NCI-H524 (cell line): ENCODE measurements around the gene GPR61.
A peak's percentile ranks its signal among the peaks of the same experiment; 100 is the strongest.

Source experiments
- DNase-seq, 2 experiments: peaks; one replicate each; lab custom pipeline; 2025; lab: John Stamatoyannopoulos, UW

Gene GPR61

GRCh38 chr1:109508873-109509175 is 30.8 kb upstream of the GPR61 start:
- DNase-seq, result no peak

- peak; percentile 27 to 61 for DNase-seq
Observed at GRCh38 chr1:109509176-109510134, 30.2 kb upstream of the GPR61 start, which contains the start of gene AMIGO1. Gene AMIGO1, minus strand, starts transcription at chr1:109509727. Its CDS starts 815 bp downstream, at chr1:109508912.

- no peak for DNase-seq
Observed at GRCh38 chr1:109513110-109513710, 26.5 kb upstream of the GPR61 start.

GRCh38 chr1:109514846-109515245 is 24.8 kb upstream of the GPR61 start:
- DNase-seq, result no peak

- DNase-seq, result no peak
Observed at GRCh38 chr1:109516872-109517271, 22.8 kb upstream of the GPR61 start.

- DNase-seq, result no peak
Observed at GRCh38 chr1:109517337-109517736, 22.3 kb upstream of the GPR61 start.

GRCh38 chr1:109521002-109521951 is 18.4 kb upstream of the GPR61 start:
- DNase-seq, result no peak

- no peak for DNase-seq
Observed at GRCh38 chr1:109522026-109522425, 17.6 kb upstream of the GPR61 start.

- no peak for DNase-seq
Observed at GRCh38 chr1:109523706-109524105, 16.0 kb upstream of the GPR61 start.

- DNase-seq, result no peak
Observed at GRCh38 chr1:109527098-109527811, 12.4 kb upstream of the GPR61 start.

- peak; percentile 71 to 88 for DNase-seq
Observed at GRCh38 chr1:109527846-109528695, 11.6 kb upstream of the GPR61 start.

- no peak for DNase-seq
Observed at GRCh38 chr1:109528712-109529111, 11.0 kb upstream of the GPR61 start.

- peak; percentile 91 to 93 for DNase-seq
Observed at GRCh38 chr1:109529881-109530456, 9.7 kb upstream of the GPR61 start.

- peak; percentile 94 to 99 for DNase-seq
Observed at GRCh38 chr1:109530457-109531087, 9.1 kb upstream of the GPR61 start.

GRCh38 chr1:109531380-109531779 is 8.3 kb upstream of the GPR61 start:
- no peak for DNase-seq

GRCh38 chr1:109531826-109532364 is 7.8 kb upstream of the GPR61 start:
- DNase-seq, result peak in 1 of 2 experiments; percentile 50

GRCh38 chr1:109532365-109533136 is 7.1 kb upstream of the GPR61 start:
- peak; percentile 71 to 87 for DNase-seq

GRCh38 chr1:109534307-109534858 is 5.3 kb upstream of the GPR61 start:
- no peak for DNase-seq
